Left lung (tissue), 10 donors: ENCODE measurements around the gene ACACA. TPM values are rescaled to one million over a fixed set of nuclear protein-coding genes. Genes with fewer than 3 reads are reported as not detected.

Experiments used
- ATAC-seq: fragments of 200-7000 bp; cut with Tn5 transposase; one replicate; pipeline ENCODE4 v1.9.1; 2020; ENCODE audit warnings: moderate library complexity
- DNase-seq, 4 donors: peaks; one replicate each; pipeline ENCODE4 v3.0.0-alpha.2; 2013 to 2020
- H3K27ac ChIP-seq, 2 donors: fragments of 200-600 bp; sonication (generic) in 1 of 2; one replicate each; pipeline versions ENCODE4 v1.5.0 to v1.8.0; 2020 to 2021
- H3K27me3 ChIP-seq, 2 donors: fragments of 200-600 bp; sonication (generic) in 1 of 2; one replicate each; pipeline versions ENCODE4 v1.5.0 to v1.8.0; 2020 to 2021
- H3K36me3 ChIP-seq, 2 donors: fragments of 200-600 bp; sonication (generic) in 1 of 2; one replicate each; pipeline versions ENCODE4 v1.5.0 to v1.8.0; 2020 to 2021
- H3K4me1 ChIP-seq, 2 donors: fragments of 200-600 bp; one replicate each; pipeline ENCODE4 v1.8.0; 2021
- H3K4me3 ChIP-seq, 2 donors: fragments of 200-600 bp; sonication (generic) in 1 of 2; one replicate each; pipeline versions ENCODE4 v1.5.0 to v1.8.0; 2020 to 2021; ENCODE audit warnings: mild to moderate bottlenecking in 1 of 2
- H3K9me3 ChIP-seq, 2 donors: fragments of 200-600 bp; sonication (generic) in 1 of 2; one replicate each; pipeline versions ENCODE4 v1.5.0 to v1.8.0; 2020 to 2021
- intact Hi-C, 2 donors: fragments of 100-400 bp; cut with DNase I; formaldehyde crosslinking; loops; one replicate each; pipeline versions ENCODE4 v1.11.2 to v1.14.2; 2022
- polyA plus RNA-seq, 6 donors: library from polyadenylated mRNA; unstranded; fragments of 120-200 nt; gene quantifications; one replicate each; pipeline ENCODE4 v1.2.1, GENCODE V29; 2013; ENCODE audit not compliant: insufficient read length in 6 of 6
- total RNA-seq, 2 donors: library from RNA; stranded (reverse); fragmentation: NEBNext Ultra II Directional; extraction: Animal tissue kit (Norgen Biotek cat#: 25700); gene quantifications; one replicate each; pipeline ENCODE4 v1.2.1, GENCODE V29; 2021
- TF ChIP-seq, protein P1 (sequence below), 2 donors: fragments of 200-600 bp; sonication (generic) in 1 of 2; IDR thresholded peaks; one replicate each; pipeline versions ENCODE4 v1.5.0 to v1.8.0; 2021; ENCODE audit warnings: antibody characterized with exemption in 2 of 2
- donor health status: DM: no; HTN: yes; CAD: no.
- donor health status: DM: no; HTN: no; CAD: no.

The ACACA gene
- total and polyA plus RNA-seq, 8 donors: 43.6 to 128 (median 53.3) TPM

DNA sequence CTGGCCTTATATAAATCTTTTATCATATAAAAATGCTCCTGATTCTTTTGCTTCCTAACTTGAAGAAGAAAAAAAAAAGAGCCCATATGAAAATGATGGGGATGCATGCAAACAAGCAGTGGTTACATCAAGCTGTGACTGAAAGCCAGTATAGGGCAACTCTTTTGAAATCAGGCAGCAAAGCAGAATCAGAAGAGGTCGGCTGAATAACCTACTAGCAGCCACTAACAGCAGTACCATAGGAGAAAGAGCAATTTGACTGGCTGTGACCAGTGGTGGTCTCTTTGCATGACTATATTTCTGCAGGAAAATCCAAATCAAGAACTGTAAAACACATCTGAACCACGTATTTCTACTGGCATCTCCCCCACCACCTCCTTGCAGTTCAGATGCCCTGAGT, 192.7 kb downstream of the ACACA start:
- Histone ChIP-seq H3K27me3 (no peaks in the 10 kb centered on the region), H3K4me3 (no peak overlapping the region), H3K9me3 (no peaks in the 10 kb centered on the region), H3K27ac (no peak overlapping the region), H3K4me1 (no peaks in the 10 kb centered on the region), H3K36me3 (peaks cover 0 to 36% of the 10 kb centered on the region in 2 donors)
- TF ChIP-seq, protein P1, sequence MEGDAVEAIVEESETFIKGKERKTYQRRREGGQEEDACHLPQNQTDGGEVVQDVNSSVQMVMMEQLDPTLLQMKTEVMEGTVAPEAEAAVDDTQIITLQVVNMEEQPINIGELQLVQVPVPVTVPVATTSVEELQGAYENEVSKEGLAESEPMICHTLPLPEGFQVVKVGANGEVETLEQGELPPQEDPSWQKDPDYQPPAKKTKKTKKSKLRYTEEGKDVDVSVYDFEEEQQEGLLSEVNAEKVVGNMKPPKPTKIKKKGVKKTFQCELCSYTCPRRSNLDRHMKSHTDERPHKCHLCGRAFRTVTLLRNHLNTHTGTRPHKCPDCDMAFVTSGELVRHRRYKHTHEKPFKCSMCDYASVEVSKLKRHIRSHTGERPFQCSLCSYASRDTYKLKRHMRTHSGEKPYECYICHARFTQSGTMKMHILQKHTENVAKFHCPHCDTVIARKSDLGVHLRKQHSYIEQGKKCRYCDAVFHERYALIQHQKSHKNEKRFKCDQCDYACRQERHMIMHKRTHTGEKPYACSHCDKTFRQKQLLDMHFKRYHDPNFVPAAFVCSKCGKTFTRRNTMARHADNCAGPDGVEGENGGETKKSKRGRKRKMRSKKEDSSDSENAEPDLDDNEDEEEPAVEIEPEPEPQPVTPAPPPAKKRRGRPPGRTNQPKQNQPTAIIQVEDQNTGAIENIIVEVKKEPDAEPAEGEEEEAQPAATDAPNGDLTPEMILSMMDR (IDR thresholded peaks at IDR 0.05): no peak
- intact Hi-C loops: no loop called here
- ATAC-seq: no peak
- DNase-seq: no peak

DNA sequence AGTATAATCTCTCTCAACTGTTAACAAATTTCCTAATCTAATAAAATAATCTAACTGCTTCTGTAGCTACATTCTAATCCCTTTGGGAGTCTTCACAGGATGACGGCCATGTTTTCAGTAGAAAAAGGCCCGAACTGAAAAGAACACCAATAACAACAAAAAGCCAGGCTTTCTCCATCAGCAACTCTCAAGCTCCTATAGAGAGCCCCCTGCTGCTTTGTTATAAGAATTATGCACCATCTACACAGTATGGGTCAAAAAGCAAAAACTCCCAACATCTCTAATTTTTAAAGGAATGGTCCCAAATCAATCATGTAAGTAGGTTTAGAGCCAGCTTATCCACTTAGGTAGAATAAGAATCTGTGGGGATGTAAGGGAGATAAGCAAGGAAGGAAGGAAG, 194.5 kb downstream of the ACACA start:
- H3K27me3 ChIP-seq: no peaks in the 10 kb centered on the region
- no peaks in the 10 kb centered on the region for H3K4me1 ChIP-seq
- H3K4me3 ChIP-seq: no peak overlapping the region
- H3K36me3 ChIP-seq: peaks cover 0 to 28% of the 10 kb centered on the region in 2 donors
- intact Hi-C loops: no loop called here
- TF ChIP-seq, protein P1 (IDR thresholded peaks at IDR 0.05): no peak
- no peaks in the 10 kb centered on the region for H3K9me3 ChIP-seq
- H3K27ac ChIP-seq: no peak overlapping the region
- no peak for ATAC-seq
- DNase-seq: no peak

DNA sequence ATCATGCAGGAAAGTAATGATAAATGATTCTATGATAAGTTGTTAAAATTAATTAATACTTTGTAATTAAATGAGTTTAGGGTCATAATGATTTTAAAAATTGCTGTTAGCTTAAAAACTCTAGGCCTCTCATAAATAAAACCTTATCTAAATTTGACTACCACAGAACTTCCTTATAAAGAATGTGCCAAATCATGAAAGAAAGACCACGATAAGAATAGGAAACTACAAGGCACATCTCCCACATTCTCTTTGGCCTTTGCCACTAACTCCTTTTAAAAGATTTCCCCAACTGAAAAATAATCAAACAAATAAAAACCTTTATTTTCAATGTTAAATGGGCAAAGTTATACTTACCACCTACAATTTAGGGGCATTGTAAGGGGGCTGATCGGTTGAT, 195.5 kb downstream of the ACACA start:
- DNase-seq (no peak), ATAC-seq (no peak)
- Histone ChIP-seq H3K27me3 (no peaks in the 10 kb centered on the region), H3K9me3 (no peaks in the 10 kb centered on the region), H3K27ac (no peak overlapping the region), H3K4me1 (no peaks in the 10 kb centered on the region), H3K36me3 (peaks cover 0 to 33% of the 10 kb centered on the region in 2 donors), H3K4me3 (no peak overlapping the region)
- intact Hi-C loops: no loop called here
- TF ChIP-seq, protein P1 (IDR thresholded peaks at IDR 0.05): no peak

DNA sequence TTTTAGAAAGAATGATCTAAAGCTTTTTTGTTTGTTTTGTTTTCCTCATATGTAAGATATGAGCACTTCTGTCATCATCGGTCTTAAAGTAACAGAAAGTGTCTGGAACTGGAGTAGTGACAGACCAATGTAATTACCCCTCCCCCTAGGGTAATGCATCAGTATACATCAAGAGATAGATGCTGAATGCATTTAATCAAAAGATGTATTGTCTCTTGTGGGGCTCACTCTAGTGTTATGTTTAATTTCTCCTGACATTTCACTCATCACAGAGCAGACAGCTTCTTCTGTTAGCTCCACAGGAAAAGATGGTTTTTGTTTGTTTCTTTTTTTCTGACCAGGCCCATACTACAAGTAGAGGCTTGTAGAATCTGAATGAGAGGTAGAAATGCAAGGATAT, 199.5 kb downstream of the ACACA start:
- DNase-seq: no peak
- ATAC-seq: no peak
- H3K9me3 ChIP-seq: no peaks in the 10 kb centered on the region
- intact Hi-C loops: no loop called here
- peaks cover 0 to 51% of the 10 kb centered on the region in 2 donors for H3K36me3 ChIP-seq
- TF ChIP-seq, protein P1 (IDR thresholded peaks at IDR 0.05): no peak
- H3K4me1 ChIP-seq: no peaks in the 10 kb centered on the region
- H3K27ac ChIP-seq: no peak overlapping the region
- no peaks in the 10 kb centered on the region for H3K27me3 ChIP-seq
- no peak overlapping the region for H3K4me3 ChIP-seq

DNA sequence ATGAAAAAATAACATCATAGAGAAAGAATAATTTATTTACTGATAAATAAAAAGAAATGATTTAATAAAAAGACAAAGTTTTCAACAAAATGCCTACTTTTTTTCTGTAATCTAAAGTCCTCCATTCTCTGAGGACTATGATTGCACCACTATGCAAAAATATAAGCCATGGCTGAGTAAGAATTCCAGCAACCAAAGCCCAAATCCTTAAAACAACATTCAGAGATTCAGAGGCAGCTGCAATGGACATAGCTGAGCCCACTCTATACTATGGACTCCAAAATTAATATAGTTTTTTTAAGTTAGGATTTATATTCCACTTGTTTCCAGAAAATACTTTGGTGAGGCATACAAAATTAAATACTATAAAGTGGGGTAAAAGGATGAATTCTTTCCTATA, 200.3 kb downstream of the ACACA start:
- no peaks in the 10 kb centered on the region for H3K9me3 ChIP-seq
- intact Hi-C loops: no loop called here
- H3K4me3 ChIP-seq: no peak overlapping the region
- no peak for DNase-seq
- H3K27ac ChIP-seq: no peak overlapping the region
- no peaks in the 10 kb centered on the region for H3K4me1 ChIP-seq
- ATAC-seq: no peak
- H3K27me3 ChIP-seq: no peaks in the 10 kb centered on the region
- TF ChIP-seq, protein P1 (IDR thresholded peaks at IDR 0.05): no peak
- H3K36me3 ChIP-seq: peaks cover 0 to 49% of the 10 kb centered on the region in 2 donors
